Tibial nerve (tissue), 4 donors: Measurements from ENCODE around the gene RNF26.

Source experiments
- EP300 ChIP-seq, 2 donors: sonication (generic); formaldehyde crosslinking; IDR thresholded peaks; one replicate each; pipeline ENCODE4 v1.6.1; 2017; ENCODE audit warnings: antibody characterized with exemption in 2 of 2, mild to moderate bottlenecking in 1 of 2
- TF ChIP-seq, protein P1 (sequence below), 5 experiments: fragments of 200-600 bp in 3 of 5; fragments of 450-650 bp in 2 of 5; sonication (generic) in 3 of 5; IDR thresholded peaks; one replicate each; pipeline ENCODE4 v1.5.1; 2016 to 2019; ENCODE audit warnings: antibody characterized with exemption in 5 of 5, mild to moderate bottlenecking in 3 of 5, moderate library complexity in 2 of 5

DNA sequence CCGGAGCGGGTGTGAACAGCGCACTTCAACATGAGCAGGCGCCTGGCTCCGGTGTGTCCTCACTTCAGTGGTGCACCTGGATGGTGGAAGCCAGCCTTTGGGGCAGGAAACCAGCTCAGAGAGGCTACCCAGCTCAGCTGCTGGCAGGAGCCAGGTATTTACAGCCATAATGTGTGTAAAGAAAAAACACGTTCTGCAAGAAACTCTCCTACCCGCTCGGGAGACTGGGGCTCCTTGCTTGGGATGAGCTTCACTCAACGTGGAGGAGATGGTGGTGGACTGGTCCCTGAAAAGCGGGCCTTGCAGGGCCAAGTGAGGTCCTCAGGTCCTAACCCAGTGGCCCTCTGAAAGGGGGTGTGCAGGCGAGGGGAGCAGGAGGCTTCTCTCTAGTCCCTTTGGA lies 24.9 kb upstream of the RNF26 start:
- TF ChIP-seq EP300 (IDR thresholded peaks at IDR 0.05), result no peak
- TF ChIP-seq, protein P1, sequence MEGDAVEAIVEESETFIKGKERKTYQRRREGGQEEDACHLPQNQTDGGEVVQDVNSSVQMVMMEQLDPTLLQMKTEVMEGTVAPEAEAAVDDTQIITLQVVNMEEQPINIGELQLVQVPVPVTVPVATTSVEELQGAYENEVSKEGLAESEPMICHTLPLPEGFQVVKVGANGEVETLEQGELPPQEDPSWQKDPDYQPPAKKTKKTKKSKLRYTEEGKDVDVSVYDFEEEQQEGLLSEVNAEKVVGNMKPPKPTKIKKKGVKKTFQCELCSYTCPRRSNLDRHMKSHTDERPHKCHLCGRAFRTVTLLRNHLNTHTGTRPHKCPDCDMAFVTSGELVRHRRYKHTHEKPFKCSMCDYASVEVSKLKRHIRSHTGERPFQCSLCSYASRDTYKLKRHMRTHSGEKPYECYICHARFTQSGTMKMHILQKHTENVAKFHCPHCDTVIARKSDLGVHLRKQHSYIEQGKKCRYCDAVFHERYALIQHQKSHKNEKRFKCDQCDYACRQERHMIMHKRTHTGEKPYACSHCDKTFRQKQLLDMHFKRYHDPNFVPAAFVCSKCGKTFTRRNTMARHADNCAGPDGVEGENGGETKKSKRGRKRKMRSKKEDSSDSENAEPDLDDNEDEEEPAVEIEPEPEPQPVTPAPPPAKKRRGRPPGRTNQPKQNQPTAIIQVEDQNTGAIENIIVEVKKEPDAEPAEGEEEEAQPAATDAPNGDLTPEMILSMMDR (IDR thresholded peaks at IDR 0.05), result no peak
